Activated naive CD8-positive, alpha-beta T cell treated with anti-CD3 and anti-CD28 coated beads, Interleukin-2, amount 50 U/mL, for 24 hours (primary cell): ENCODE results near the gene CNKSR3.

Experiments used
- ATAC-seq: fragments of 150-1000 bp; cut with Tn5 transposase; one replicate; pipeline ENCODE4 v1.10.0; 2021
- DNase-seq: peaks from one replicate; pipeline ENCODE4 v3.0.0; 2021
- H3K27ac Mint-ChIP-seq: one replicate; pipeline ENCODE4 v1.8.0; 2021; ENCODE audit warnings: mild to moderate bottlenecking, mixed read lengths
- H3K27me3 Mint-ChIP-seq: one replicate; pipeline ENCODE4 v1.8.0; 2021; ENCODE audit warnings: mixed read lengths
- H3K36me3 Mint-ChIP-seq: one replicate; pipeline ENCODE4 v1.8.0; 2021; ENCODE audit warnings: low read depth, mixed read lengths
- H3K4me1 Mint-ChIP-seq: one replicate; pipeline ENCODE4 v1.8.0; 2021; ENCODE audit warnings: mixed read lengths
- H3K4me3 Mint-ChIP-seq: one replicate; pipeline ENCODE4 v1.8.0; 2021; ENCODE audit warnings: mild to moderate bottlenecking, moderate library complexity, mixed read lengths
- H3K9me3 Mint-ChIP-seq: one replicate; pipeline ENCODE4 v1.8.0; 2021; ENCODE audit warnings: mixed read lengths

The CNKSR3 gene

GRCh38 chr6:154356113-154356512, 154.4 kb downstream of the CNKSR3 start:
- Mint-ChIP-seq H3K27me3 (peaks cover 11% of the 10 kb centered on the region), H3K27ac (no peak overlapping the region), H3K4me3 (no peak overlapping the region), H3K36me3 (no peaks in the 10 kb centered on the region), H3K4me1 (peaks cover 79% of the 10 kb centered on the region), H3K9me3 (peaks cover 4% of the 10 kb centered on the region)
- no peak for ATAC-seq
- DNase-seq, result no peak

DNA sequence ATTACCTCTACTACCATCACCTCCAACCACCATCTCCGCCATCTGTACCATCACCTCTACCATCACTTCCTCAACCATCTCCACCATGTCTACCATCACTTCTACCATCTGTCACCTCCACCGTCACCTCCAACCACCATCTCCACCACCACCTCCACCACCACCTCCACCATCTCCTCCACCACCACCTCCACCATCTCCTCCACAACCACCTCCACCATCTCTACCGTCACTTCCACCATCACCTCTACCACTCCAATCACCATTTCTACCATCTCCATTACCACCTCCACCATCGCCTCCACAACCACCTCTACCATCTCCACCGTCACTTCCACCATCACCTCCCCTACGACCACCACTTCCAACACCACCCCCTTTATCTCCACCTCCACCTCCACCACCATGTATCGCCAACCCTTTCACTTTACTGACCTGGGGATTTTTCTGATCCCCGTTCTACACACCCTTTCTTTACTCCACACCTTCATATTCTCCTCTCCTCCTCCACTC, 156.2 kb downstream of the CNKSR3 start:
- H3K36me3 Mint-ChIP-seq, result no peaks in the 10 kb centered on the region
- H3K9me3 Mint-ChIP-seq, result peaks cover 4% of the 10 kb centered on the region
- no peak overlapping the region for H3K27ac Mint-ChIP-seq
- no peak for ATAC-seq
- no peak overlapping the region for H3K4me3 Mint-ChIP-seq
- H3K4me1 Mint-ChIP-seq, result peaks cover 66% of the 10 kb centered on the region
- peaks cover 11% of the 10 kb centered on the region for H3K27me3 Mint-ChIP-seq
- DNase-seq, result no peak

DNA sequence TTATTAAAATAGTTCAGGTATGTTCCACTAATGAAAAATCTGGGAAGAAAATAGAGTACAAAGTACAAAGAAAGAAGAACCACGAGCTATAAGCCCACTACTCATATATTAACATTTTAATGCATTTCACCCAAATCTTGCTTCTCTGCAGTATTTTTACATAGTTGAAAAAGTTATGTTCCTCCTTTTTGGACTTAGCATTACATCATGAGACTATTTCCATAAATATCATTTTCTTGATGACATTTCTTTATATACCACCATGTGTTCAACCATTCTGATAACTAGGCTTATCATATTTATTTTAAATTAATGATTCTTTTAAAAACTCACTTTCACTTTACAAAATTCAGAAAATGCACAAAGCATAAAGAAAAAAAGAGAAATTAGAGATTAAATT, 156.9 kb downstream of the CNKSR3 start:
- Mint-ChIP-seq H3K9me3 (peaks cover 4% of the 10 kb centered on the region), H3K27me3 (peaks cover 11% of the 10 kb centered on the region), H3K4me1 (peaks cover 60% of the 10 kb centered on the region)

GRCh38 chr6:154352898-154353585, 157.4 kb downstream of the CNKSR3 start:
- ATAC-seq, result peak; percentile 83
- H3K4me1 Mint-ChIP-seq, result peaks cover 56% of the 10 kb centered on the region
- peak overlapping the region; percentile 19 for H3K27ac Mint-ChIP-seq
- no peak overlapping the region for H3K4me3 Mint-ChIP-seq
- peaks cover 4% of the 10 kb centered on the region for H3K9me3 Mint-ChIP-seq
- DNase-seq, result peak; percentile 28
- no peaks in the 10 kb centered on the region for H3K36me3 Mint-ChIP-seq
- H3K27me3 Mint-ChIP-seq, result peaks cover 11% of the 10 kb centered on the region

More for the DNA sequence above, 156.9 kb downstream of the CNKSR3 start:
- no peak for ATAC-seq
- H3K4me3 Mint-ChIP-seq, result no peak overlapping the region
- no peak for DNase-seq
- H3K36me3 Mint-ChIP-seq, result no peaks in the 10 kb centered on the region
- H3K27ac Mint-ChIP-seq, result no peak overlapping the region

DNA sequence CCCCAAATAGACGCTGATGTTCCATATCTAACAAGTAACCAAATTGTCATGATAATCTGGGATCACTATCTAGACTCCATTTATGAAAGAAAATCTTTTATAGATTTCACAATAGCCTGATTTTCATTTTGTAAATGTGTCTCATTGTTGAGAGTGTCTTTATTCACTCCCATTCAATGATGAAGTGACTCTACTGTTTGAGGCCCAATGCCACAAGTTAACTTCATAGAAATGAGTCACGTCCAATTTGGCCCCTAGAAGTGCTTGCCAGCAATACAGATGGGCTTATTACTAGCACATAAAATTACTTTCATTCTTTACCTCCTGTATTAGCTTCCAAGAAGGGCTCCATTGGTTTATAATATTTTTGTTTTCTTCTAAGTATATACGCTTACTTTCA, 160.2 kb downstream of the CNKSR3 start:
- H3K36me3 Mint-ChIP-seq, result no peaks in the 10 kb centered on the region
- H3K27me3 Mint-ChIP-seq, result peaks cover 12% of the 10 kb centered on the region
- H3K4me3 Mint-ChIP-seq, result no peak overlapping the region
- DNase-seq (no peak), ATAC-seq (no peak)
- H3K9me3 Mint-ChIP-seq, result peaks cover 4% of the 10 kb centered on the region
- H3K27ac Mint-ChIP-seq, result no peak overlapping the region
- H3K4me1 Mint-ChIP-seq, result peaks cover 39% of the 10 kb centered on the region

GRCh38 chr6:154347981-154348380, 162.5 kb downstream of the CNKSR3 start:
- Mint-ChIP-seq H3K4me1 (peaks cover 17% of the 10 kb centered on the region), H3K27ac (no peak overlapping the region)
- no peak for DNase-seq

DNA sequence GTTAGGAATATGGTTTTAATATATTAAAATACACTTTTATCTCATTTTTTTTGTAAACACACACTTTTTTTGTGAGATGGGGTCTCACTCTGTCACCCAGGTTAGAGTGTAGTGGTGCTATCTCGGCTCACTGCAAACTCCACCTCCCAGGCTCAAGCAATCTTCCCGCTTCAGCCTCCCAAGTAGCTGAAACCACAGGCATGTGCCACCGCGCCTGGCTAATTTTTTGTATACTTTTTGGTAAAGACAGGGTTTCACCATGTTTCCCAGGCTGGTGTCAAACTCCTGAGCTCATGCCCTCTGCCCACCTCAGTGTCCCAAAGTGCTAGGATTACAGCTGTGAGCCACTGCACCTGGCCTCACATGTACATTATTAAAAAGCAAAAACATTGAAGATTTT, 164.7 kb downstream of the CNKSR3 start:
- ATAC-seq, result no peak
- Mint-ChIP-seq H3K4me3 (no peak overlapping the region), H3K9me3 (no peaks in the 10 kb centered on the region), H3K27me3 (peaks cover 9% of the 10 kb centered on the region), H3K27ac (no peak overlapping the region), H3K36me3 (no peaks in the 10 kb centered on the region), H3K4me1 (peaks cover 3% of the 10 kb centered on the region)
- no peak for DNase-seq

More at GRCh38 chr6:154347981-154348380, 162.5 kb downstream of the CNKSR3 start:
- peaks cover 2% of the 10 kb centered on the region for H3K9me3 Mint-ChIP-seq
- H3K36me3 Mint-ChIP-seq, result no peaks in the 10 kb centered on the region
- peaks cover 9% of the 10 kb centered on the region for H3K27me3 Mint-ChIP-seq
- H3K4me3 Mint-ChIP-seq, result no peak overlapping the region
- no peak for ATAC-seq

- Mint-ChIP-seq H3K4me3 (no peak overlapping the region), H3K9me3 (no peaks in the 10 kb centered on the region), H3K4me1 (no peaks in the 10 kb centered on the region), H3K27ac (no peak overlapping the region), H3K27me3 (peaks cover 9% of the 10 kb centered on the region), H3K36me3 (no peaks in the 10 kb centered on the region)
- DNase-seq (no peak), ATAC-seq (peak; percentile 52)
These were observed 166.8 kb downstream of the CNKSR3 start for GRCh38 chr6:154343473-154344308.

DNA sequence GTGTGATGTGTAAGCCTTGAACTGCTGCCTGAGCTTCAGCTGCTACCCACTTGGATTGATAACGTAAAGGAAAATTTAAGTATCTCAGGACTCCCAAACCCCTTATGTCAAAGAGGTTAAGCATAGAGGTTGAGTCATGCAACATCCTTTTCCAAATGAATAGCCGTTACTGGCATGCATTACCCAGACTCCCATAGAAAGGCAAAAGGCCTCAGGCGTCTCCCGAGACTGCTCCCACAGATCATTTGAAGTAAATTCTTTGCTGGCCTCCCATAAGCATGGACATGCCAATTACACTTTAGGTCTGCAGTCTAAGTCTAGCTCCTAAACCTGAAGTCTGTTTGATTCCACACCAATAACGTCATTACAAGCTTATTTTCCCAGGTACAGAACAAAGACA, 168.6 kb downstream of the CNKSR3 start:
- Mint-ChIP-seq H3K27me3 (peaks cover 9% of the 10 kb centered on the region), H3K9me3 (no peaks in the 10 kb centered on the region), H3K4me3 (no peak overlapping the region), H3K36me3 (no peaks in the 10 kb centered on the region), H3K4me1 (no peaks in the 10 kb centered on the region), H3K27ac (no peak overlapping the region)
- no peak for DNase-seq
- ATAC-seq, result no peak

DNA sequence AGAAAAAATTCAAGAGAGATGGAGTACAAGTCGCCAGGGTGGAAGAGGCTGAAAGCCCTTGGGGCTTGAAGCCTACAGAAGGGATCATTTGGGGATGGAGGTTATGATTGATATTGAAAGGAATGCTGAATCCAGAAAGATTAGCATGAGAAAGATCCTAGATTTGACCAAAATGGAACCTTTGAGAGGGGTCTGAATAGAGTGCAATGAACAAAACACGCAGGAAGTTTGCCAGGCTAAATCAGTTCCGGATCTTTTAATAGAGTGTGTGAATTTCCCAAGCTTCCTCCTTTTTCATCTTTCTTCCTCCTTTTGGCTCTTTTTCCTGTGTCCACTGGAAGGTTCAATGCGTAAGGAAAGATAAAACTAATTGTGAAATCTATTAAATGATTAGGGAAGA, 169.1 kb downstream of the CNKSR3 start:
- Mint-ChIP-seq H3K36me3 (no peaks in the 10 kb centered on the region), H3K4me1 (no peaks in the 10 kb centered on the region), H3K4me3 (no peak overlapping the region), H3K27me3 (peaks cover 4% of the 10 kb centered on the region), H3K9me3 (no peaks in the 10 kb centered on the region), H3K27ac (no peak overlapping the region)
- no peak for ATAC-seq
- no peak for DNase-seq
